ENCODE results near the gene ARAP1. TPM values are rescaled to one million over a fixed set of nuclear protein-coding genes. Genes with fewer than 3 reads are reported as not detected.

The ARAP1 gene
- total RNA-seq, 2 donors from 2014 or later = 95.2 to 109 TPM

GRCh38 chr11:72637926-72638325 is 114.3 kb downstream of the ARAP1 start:
- no peak for TF ChIP-seq POLR2A (IDR thresholded peaks at IDR 0.05)
- TF ChIP-seq, protein P1, sequence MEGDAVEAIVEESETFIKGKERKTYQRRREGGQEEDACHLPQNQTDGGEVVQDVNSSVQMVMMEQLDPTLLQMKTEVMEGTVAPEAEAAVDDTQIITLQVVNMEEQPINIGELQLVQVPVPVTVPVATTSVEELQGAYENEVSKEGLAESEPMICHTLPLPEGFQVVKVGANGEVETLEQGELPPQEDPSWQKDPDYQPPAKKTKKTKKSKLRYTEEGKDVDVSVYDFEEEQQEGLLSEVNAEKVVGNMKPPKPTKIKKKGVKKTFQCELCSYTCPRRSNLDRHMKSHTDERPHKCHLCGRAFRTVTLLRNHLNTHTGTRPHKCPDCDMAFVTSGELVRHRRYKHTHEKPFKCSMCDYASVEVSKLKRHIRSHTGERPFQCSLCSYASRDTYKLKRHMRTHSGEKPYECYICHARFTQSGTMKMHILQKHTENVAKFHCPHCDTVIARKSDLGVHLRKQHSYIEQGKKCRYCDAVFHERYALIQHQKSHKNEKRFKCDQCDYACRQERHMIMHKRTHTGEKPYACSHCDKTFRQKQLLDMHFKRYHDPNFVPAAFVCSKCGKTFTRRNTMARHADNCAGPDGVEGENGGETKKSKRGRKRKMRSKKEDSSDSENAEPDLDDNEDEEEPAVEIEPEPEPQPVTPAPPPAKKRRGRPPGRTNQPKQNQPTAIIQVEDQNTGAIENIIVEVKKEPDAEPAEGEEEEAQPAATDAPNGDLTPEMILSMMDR (IDR thresholded peaks at IDR 0.05) = no peak

GRCh38 chr11:72637198-72637597 is 115.0 kb downstream of the ARAP1 start:
- Histone ChIP-seq H3K27ac (no peak overlapping the region), H3K36me3 (no peaks in the 10 kb centered on the region), H3K4me1 (replicated peaks) (no peaks in the 10 kb centered on the region), H3K4me3 (no peak overlapping the region), H3K9me3 (no peaks in the 10 kb centered on the region), H3K27me3 (replicated peaks; ENCODE audit: insufficient read depth) (peaks cover 2% of the 10 kb centered on the region)
- intact Hi-C loops (cut with DNase I) = no loop called here
- no peak for TF ChIP-seq POLR2A (IDR thresholded peaks at IDR 0.05)
- TF ChIP-seq, protein P1 (IDR thresholded peaks at IDR 0.05) = no peak
- TF ChIP-seq POLR2AphosphoS5 (IDR thresholded peaks at IDR 0.05) = no peak
- no peak for DNase-seq (ENCODE audit: low spot score)
- WGBS = 97% methylated on average over 2 of the region's 2 CpGs

More at GRCh38 chr11:72637926-72638325, 114.3 kb downstream of the ARAP1 start:
- H3K9me3 ChIP-seq = no peaks in the 10 kb centered on the region
- WGBS = 51% methylated on average over 8 of the region's 8 CpGs
- intact Hi-C loops (cut with DNase I) = no loop called here
- peaks cover 2% of the 10 kb centered on the region for H3K27me3 ChIP-seq (replicated peaks; ENCODE audit: insufficient read depth)
- H3K36me3 ChIP-seq = no peaks in the 10 kb centered on the region
- DNase-seq (ENCODE audit: low spot score) = no peak
- no peaks in the 10 kb centered on the region for H3K4me1 ChIP-seq (replicated peaks)
- H3K27ac ChIP-seq = no peak overlapping the region
- no peak overlapping the region for H3K4me3 ChIP-seq

GRCh38 chr11:72636376-72636775 is 115.8 kb downstream of the ARAP1 start:
- Histone ChIP-seq H3K27ac (no peak overlapping the region), H3K9me3 (no peaks in the 10 kb centered on the region), H3K4me1 (replicated peaks) (no peaks in the 10 kb centered on the region), H3K27me3 (replicated peaks; ENCODE audit: insufficient read depth) (peaks cover 1% of the 10 kb centered on the region), H3K4me3 (no peak overlapping the region), H3K36me3 (no peaks in the 10 kb centered on the region)
- DNase-seq (ENCODE audit: low spot score) = no peak
- TF ChIP-seq POLR2A (IDR thresholded peaks at IDR 0.05) (no peak), POLR2AphosphoS5 (IDR thresholded peaks at IDR 0.05) (no peak)
- TF ChIP-seq, protein P1 (IDR thresholded peaks at IDR 0.05) = no peak
- intact Hi-C loops (cut with DNase I) = no loop called here
- 84% methylated on average over 3 of the region's 3 CpGs for WGBS

DNA sequence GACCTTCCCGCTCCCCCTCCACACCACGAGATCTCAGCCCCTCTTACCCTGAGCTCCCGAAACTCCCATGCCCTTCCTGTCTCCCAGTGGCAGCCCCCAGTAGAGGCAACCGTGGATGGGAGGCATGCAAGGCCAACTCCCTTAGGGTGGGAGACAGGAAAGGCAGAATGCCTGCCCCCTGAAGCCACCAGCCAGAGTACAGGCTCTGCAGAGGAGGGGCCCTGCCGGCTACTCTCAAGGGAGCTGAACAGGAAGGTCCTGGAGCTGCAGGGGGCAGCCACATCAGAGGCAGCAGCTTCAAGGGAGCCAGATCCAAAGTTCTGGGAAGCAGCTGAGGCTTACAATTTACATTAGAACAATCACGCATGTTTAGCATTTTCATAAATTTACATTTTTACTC is 116.3 kb downstream of the ARAP1 start:
- H3K27ac ChIP-seq = no peak overlapping the region
- no peaks in the 10 kb centered on the region for H3K36me3 ChIP-seq
- WGBS = 77% methylated on average over 6 of the region's 6 CpGs
- intact Hi-C loops (cut with DNase I) = no loop called here
- no peak overlapping the region for H3K4me3 ChIP-seq
- H3K4me1 ChIP-seq (replicated peaks) = no peaks in the 10 kb centered on the region
- H3K9me3 ChIP-seq = no peaks in the 10 kb centered on the region
- TF ChIP-seq, protein P1 (IDR thresholded peaks at IDR 0.05) = no peak
- no peak for TF ChIP-seq POLR2AphosphoS5 (IDR thresholded peaks at IDR 0.05)
- no peak for TF ChIP-seq POLR2A (IDR thresholded peaks at IDR 0.05)
- DNase-seq (ENCODE audit: low spot score) = no peak
- no peaks in the 10 kb centered on the region for H3K27me3 ChIP-seq (replicated peaks; ENCODE audit: insufficient read depth)

DNA sequence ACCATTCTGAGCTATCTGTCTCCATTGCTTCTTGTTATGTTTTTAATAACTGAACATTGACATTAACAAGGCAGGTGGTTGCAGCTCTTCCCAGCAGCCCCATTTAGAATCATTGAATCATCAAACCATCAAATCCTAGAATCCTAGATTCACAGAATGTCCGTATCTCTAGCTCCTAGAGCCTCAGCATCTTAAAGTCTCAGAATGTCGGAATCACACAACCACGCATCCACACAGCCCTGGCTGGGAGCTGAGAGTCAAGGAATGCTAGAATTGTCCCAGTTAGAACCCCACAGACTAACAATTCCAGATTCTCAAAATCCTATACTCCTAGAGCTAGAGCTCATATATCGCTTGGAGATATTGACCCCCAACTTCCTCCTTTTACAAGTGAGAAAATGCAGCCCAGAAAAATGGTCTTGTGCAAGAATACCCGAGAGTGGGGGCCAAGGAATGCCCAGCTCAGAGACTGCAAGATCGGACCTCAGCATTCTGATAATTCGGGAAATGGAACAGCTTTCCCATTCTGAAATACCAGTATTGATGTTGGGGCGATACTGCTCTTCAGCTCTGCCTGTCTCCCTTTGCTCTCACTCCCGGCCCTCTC is 116.8 kb downstream of the ARAP1 start:
- H3K27ac ChIP-seq = no peak overlapping the region
- intact Hi-C loops (cut with DNase I) = no loop called here
- TF ChIP-seq, protein P1 (IDR thresholded peaks at IDR 0.05) = no peak
- TF ChIP-seq POLR2AphosphoS5 (IDR thresholded peaks at IDR 0.05) (no peak), POLR2A (IDR thresholded peaks at IDR 0.05) (no peak)

More for the DNA sequence above, 116.8 kb downstream of the ARAP1 start:
- DNase-seq (ENCODE audit: low spot score) = no peak
- no peak overlapping the region for H3K4me3 ChIP-seq
- H3K9me3 ChIP-seq = no peaks in the 10 kb centered on the region
- no peaks in the 10 kb centered on the region for H3K36me3 ChIP-seq
- WGBS = 85% methylated on average over 9 of the region's 9 CpGs
- no peaks in the 10 kb centered on the region for H3K27me3 ChIP-seq (replicated peaks; ENCODE audit: insufficient read depth)
- H3K4me1 ChIP-seq (replicated peaks) = no peaks in the 10 kb centered on the region
